Neuronal stem cell (in vitro differentiated cells): ENCODE data around the gene HNRNPU.
A peak's percentile ranks its signal among the peaks of the same experiment; 100 is the strongest.
"Not testable (repeated sequence)": the region's sequence is repeated elsewhere in the genome, so short reads cannot be mapped to it uniquely, and the experiment has no call there.

ENCODE experiments used
- DNase-seq: peaks from one replicate; pipeline ENCODE4 v3.0.0-alpha.2; 2013; ENCODE audit warnings: low spot score
- H2AFZ ChIP-seq: one replicate; pipeline ENCODE4 v1.6.1; 2013; ENCODE audit warnings: mild to moderate bottlenecking, low read length, inconsistent platforms
- H2AK5ac ChIP-seq: 2 replicates; pipeline ENCODE4 v1.6.1; 2013; ENCODE audit warnings: low read depth, mild to moderate bottlenecking, inconsistent platforms, low read length, moderate library complexity, mixed read lengths
- H2BK120ac ChIP-seq: 2 replicates; pipeline ENCODE4 v1.6.1; 2013; ENCODE audit warnings: low read depth, mild to moderate bottlenecking, inconsistent platforms, low read length, moderate library complexity, mixed read lengths
- H2BK12ac ChIP-seq: one replicate; pipeline ENCODE4 v1.6.1; 2013; ENCODE audit warnings: low read length, inconsistent platforms
- H2BK15ac ChIP-seq: 2 replicates; pipeline ENCODE4 v1.6.1; 2013; ENCODE audit warnings: mild to moderate bottlenecking, low read length, inconsistent platforms, mixed read lengths
- H2BK5ac ChIP-seq: one replicate; pipeline ENCODE4 v1.6.1; 2013; ENCODE audit warnings: inconsistent platforms, mild to moderate bottlenecking, low read length, moderate library complexity
- H3K14ac ChIP-seq: one replicate; pipeline ENCODE4 v1.6.1; 2013; ENCODE audit warnings: low read length, inconsistent platforms
- H3K18ac ChIP-seq: 2 replicates; pipeline ENCODE4 v1.6.1; 2013; ENCODE audit warnings: low read length, inconsistent platforms
- H3K23ac ChIP-seq: 2 replicates; pipeline ENCODE4 v1.6.1; 2013; ENCODE audit warnings: low read depth, mild to moderate bottlenecking, mixed read lengths, low read length, inconsistent platforms; ENCODE audit not compliant: poor library complexity
- H3K27ac ChIP-seq: replicated peaks from 3 replicates; pipeline ENCODE4 v1.5.1; 2013; ENCODE audit warnings: low read length, inconsistent platforms
- H3K27me3 ChIP-seq, 3 experiments: 2 replicates each; pipeline ENCODE4 v1.6.1; 2013; ENCODE audit warnings: low read length in 3 of 3, mild to moderate bottlenecking in 2 of 3, inconsistent platforms in 1 of 3, low read depth in 1 of 3, mixed read lengths in 1 of 3, moderate library complexity in 1 of 3; ENCODE audit not compliant: control insufficient read depth in 3 of 3, insufficient read depth in 3 of 3
- H3K36me3 ChIP-seq, 2 donors: replicated peaks in 1 of 2; 2 replicates each; pipeline ENCODE4 v1.6.1; 2013; ENCODE audit warnings: low read length in 2 of 2; ENCODE audit not compliant: control insufficient read depth in 2 of 2, insufficient read depth in 2 of 2
- H3K4ac ChIP-seq: 2 replicates; pipeline ENCODE4 v1.6.1; 2013; ENCODE audit warnings: inconsistent platforms, mild to moderate bottlenecking, low read length, moderate library complexity
- H3K4me1 ChIP-seq, 2 donors: 1 replicate in 1 of 2; 2 replicates in 1 of 2; pipeline ENCODE4 v1.6.1; 2013; ENCODE audit warnings: low read length in 2 of 2, low read depth in 1 of 2; ENCODE audit not compliant: control insufficient read depth in 2 of 2, insufficient read depth in 1 of 2
- H3K4me2 ChIP-seq: one replicate; pipeline ENCODE4 v1.6.1; 2013; ENCODE audit warnings: mild to moderate bottlenecking, low read length, inconsistent platforms; ENCODE audit not compliant: insufficient read depth, poor library complexity, severe bottlenecking
- H3K4me3 ChIP-seq, 2 donors: 2 replicates each; pipeline ENCODE4 v1.5.1; 2013; ENCODE audit warnings: low read length in 2 of 2, mild to moderate bottlenecking in 2 of 2, inconsistent platforms in 1 of 2, moderate library complexity in 1 of 2
- H3K79me1 ChIP-seq: one replicate; pipeline ENCODE4 v1.6.1; 2013; ENCODE audit warnings: low read depth, mild to moderate bottlenecking, inconsistent platforms, low read length, moderate library complexity
- H3K9ac ChIP-seq: one replicate; pipeline ENCODE4 v1.6.1; 2013; ENCODE audit warnings: mild to moderate bottlenecking, low read depth, low read length, inconsistent platforms; ENCODE audit not compliant: poor library complexity
- H3K9me3 ChIP-seq, 2 donors: replicated peaks in 1 of 2; 2 replicates each; pipeline versions ENCODE3 to v1.6.1; 2013; ENCODE audit warnings: low read length in 2 of 2, mild to moderate bottlenecking in 2 of 2, inconsistent platforms in 1 of 2, low read depth in 1 of 2, mixed read lengths in 1 of 2, moderate library complexity in 1 of 2; ENCODE audit not compliant: control insufficient read depth in 2 of 2, insufficient read depth in 1 of 2
- H4K8ac ChIP-seq: one replicate; pipeline ENCODE4 v1.6.1; 2013; ENCODE audit warnings: low read depth, mild to moderate bottlenecking, inconsistent platforms, low read length, moderate library complexity
- H4K91ac ChIP-seq: one replicate; pipeline ENCODE4 v1.6.1; 2013; ENCODE audit warnings: low read length, low read depth, mild to moderate bottlenecking, inconsistent platforms; ENCODE audit not compliant: poor library complexity
- WGBS, 2 donors: extraction: QIAGEN DNeasy Blood & Tissue Kit; methylation state at CpG; one replicate each; pipeline ENCODE4 v1.1.7; 2013; ENCODE audit warnings: missing lambda C conversion rate in 2 of 2, mixed read lengths in 1 of 2; ENCODE audit not compliant: insufficient read length in 2 of 2, insufficient replicate concordance in 1 of 2; ENCODE audit errors: extremely low coverage in 2 of 2; 5-methylcytosine and 5-hydroxymethylcytosine counted together

The HNRNPU gene

GRCh38 chr1:244834543-244835275, 29.6 kb downstream of the HNRNPU start:
- H3K9ac ChIP-seq = peak overlapping the region; percentile 94

DNA sequence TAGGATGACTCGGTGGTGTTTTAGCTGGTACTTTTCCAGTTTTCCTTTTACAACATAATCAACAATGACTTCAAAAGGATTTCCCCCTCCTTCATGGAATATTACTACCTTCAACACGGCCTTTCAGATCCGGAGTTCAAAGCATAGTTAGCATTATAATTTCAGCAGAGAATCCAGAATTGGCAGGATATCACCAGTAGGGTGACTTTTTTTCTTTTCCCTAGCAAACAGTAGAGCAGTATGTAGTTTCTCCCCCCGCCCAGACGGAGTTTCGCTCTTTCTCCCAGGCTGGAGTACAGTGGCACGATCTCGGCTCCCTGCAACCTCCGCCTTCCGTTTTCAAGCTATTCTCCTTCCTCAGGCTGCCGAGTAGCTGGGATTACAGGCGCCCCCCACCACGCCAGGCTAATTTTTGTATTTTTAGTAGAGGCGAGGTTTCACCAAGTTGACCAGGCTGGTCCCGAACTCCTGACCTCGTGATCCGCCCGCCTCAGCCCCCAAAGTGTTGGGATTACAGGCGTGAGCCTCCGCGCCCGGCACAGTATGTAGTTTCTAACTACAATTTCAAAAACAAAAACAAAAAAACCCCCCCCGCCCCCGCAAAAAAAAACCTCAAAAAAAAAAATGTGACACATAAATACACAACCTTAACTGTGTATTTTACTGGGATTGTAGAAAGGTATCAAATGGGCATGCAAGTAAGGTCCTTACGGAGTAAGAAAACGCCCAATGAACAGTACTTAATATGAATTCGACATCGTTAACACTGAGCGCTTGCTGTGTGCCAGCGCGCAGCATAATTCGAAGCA, 30.4 kb downstream of the HNRNPU start:
- H2BK5ac ChIP-seq = peak overlapping the region; percentile 98
- peak overlapping the region; percentile 100 for H3K27ac ChIP-seq
- no peaks in the 10 kb centered on the region for H3K27me3 ChIP-seq
- H3K9ac ChIP-seq = no peak overlapping the region
- H3K36me3 ChIP-seq = peaks cover under 1 to 24% of the 10 kb centered on the region in 2 donors
- H4K91ac ChIP-seq = no peak overlapping the region
- H3K79me1 ChIP-seq = no peaks in the 10 kb centered on the region
- H3K9me3 ChIP-seq = no peaks in the 10 kb centered on the region
- H2BK120ac ChIP-seq = no peak overlapping the region
- peak overlapping the region; percentile 69 to 71 for H3K4me3 ChIP-seq
- no peak overlapping the region for H2BK12ac ChIP-seq
- H2BK15ac ChIP-seq = no peak overlapping the region
- peak overlapping the region; percentile 93 for H2AFZ ChIP-seq
- H3K18ac ChIP-seq = peak overlapping the region; percentile 78
- peak overlapping the region; percentile 17 for H4K8ac ChIP-seq
- WGBS, 2 donors = 100% methylated on average over 2 of the region's 32 CpGs; no CpG with 5 or more reads in 1 of the 2 donors
- DNase-seq = peak; percentile 45
- peak overlapping the region; percentile 69 for H3K4me2 ChIP-seq
- H2AK5ac ChIP-seq = no peak overlapping the region
- H3K4me1 ChIP-seq = peaks cover 1 to 5% of the 10 kb centered on the region in 2 donors
- no peak overlapping the region for H3K23ac ChIP-seq
- no peak overlapping the region for H3K4ac ChIP-seq
- H3K14ac ChIP-seq = no peak overlapping the region

More at GRCh38 chr1:244834543-244835275, 29.6 kb downstream of the HNRNPU start:
- no peak for DNase-seq
- peak overlapping the region; percentile 78 for H3K4ac ChIP-seq
- peak overlapping the region; percentile 93 for H2AFZ ChIP-seq
- H3K27me3 ChIP-seq = no peaks in the 10 kb centered on the region
- no CpG with 5 or more reads among the region's 49 CpGs for WGBS, 2 donors
- H3K23ac ChIP-seq = peak overlapping the region; percentile 99
- peaks cover 1 to 5% of the 10 kb centered on the region in 2 donors for H3K4me1 ChIP-seq
- H2BK15ac ChIP-seq = peak overlapping the region; percentile 27
- peaks cover 0 to 3% of the 10 kb centered on the region in 2 donors for H3K9me3 ChIP-seq
- H2BK5ac ChIP-seq = peak overlapping the region; percentile 98
- H3K14ac ChIP-seq = no peak overlapping the region
- H2BK120ac ChIP-seq = peak overlapping the region; percentile 92
- H3K36me3 ChIP-seq = peaks cover 3 to 32% of the 10 kb centered on the region in 2 donors
- H4K8ac ChIP-seq = peak overlapping the region; percentile 94
- H3K18ac ChIP-seq = peak overlapping the region; percentile 99
- H3K79me1 ChIP-seq = no peaks in the 10 kb centered on the region
- H4K91ac ChIP-seq = peak overlapping the region; percentile 69
- peak overlapping the region; percentile 69 to 83 for H3K4me3 ChIP-seq
- H3K27ac ChIP-seq = peak overlapping the region; percentile 100
- peak overlapping the region; percentile 75 for H3K4me2 ChIP-seq
- H2AK5ac ChIP-seq = no peak overlapping the region
- H2BK12ac ChIP-seq = no peak overlapping the region

DNA sequence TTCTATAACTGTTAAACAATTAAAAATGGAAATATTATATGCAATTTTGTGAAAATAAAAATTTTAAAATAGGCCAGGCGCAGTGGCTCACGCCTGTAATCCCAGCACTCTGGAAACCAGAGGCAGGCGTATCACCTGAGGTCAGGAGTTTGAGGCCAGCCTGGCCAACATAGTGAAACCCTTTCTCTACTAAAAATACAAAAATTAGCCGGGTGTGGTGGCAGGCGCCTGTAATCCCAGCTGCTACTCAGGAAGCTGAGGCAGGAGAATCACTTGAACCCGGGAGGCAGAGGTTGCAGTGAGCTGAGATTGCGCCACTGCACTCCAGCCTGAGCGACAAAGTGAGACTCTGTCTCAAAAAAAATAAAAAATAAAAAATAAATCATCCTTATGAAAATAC, 31.1 kb downstream of the HNRNPU start:
- not testable (repeated sequence) for H3K4me1 ChIP-seq, DNase-seq, H4K8ac ChIP-seq, H3K79me1 ChIP-seq, H4K91ac ChIP-seq, H2BK120ac ChIP-seq, H3K4me3 ChIP-seq, H3K4ac ChIP-seq, H3K9me3 ChIP-seq, H2BK5ac ChIP-seq, H2AK5ac ChIP-seq, H3K18ac ChIP-seq, H2BK12ac ChIP-seq, H3K4me2 ChIP-seq, H2AFZ ChIP-seq, H2BK15ac ChIP-seq, H3K27ac ChIP-seq, H3K27me3 ChIP-seq, H3K14ac ChIP-seq, H3K23ac ChIP-seq, H3K9ac ChIP-seq
- peaks cover 0 to 18% of the 10 kb centered on the region in 2 donors for H3K36me3 ChIP-seq
- WGBS, 2 donors = no CpG with 5 or more reads among the region's 8 CpGs

DNA sequence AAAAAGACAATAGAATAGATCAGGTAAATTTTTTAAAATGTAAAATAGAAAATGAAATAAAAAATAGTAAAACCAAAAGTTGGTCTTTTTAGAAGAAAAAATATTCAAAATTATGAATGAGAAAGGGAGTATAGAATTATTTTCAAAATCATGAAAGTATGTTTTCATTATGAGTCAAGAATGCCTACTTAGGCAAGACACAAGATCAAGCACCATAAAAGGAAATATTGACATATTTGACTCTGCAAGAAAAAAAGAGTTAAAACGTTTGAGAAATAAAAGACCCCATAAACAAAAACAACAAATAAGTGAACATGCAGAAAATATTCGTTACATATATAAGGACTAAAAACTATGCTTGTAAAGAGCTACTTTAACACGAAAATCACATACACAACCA, 33.7 kb downstream of the HNRNPU start:
- no peak overlapping the region for H3K9ac ChIP-seq
- no CpG with 5 or more reads among the region's 3 CpGs for WGBS, 2 donors
- no peak overlapping the region for H3K18ac ChIP-seq
- H4K91ac ChIP-seq = no peak overlapping the region
- no peak overlapping the region for H3K27ac ChIP-seq
- no peak overlapping the region for H2BK15ac ChIP-seq
- no peak overlapping the region for H2AFZ ChIP-seq
- H3K36me3 ChIP-seq = no peaks in the 10 kb centered on the region
- H3K9me3 ChIP-seq = no peaks in the 10 kb centered on the region
- H3K4me1 ChIP-seq = peaks cover 0 to 3% of the 10 kb centered on the region in 2 donors
- no peaks in the 10 kb centered on the region for H3K27me3 ChIP-seq
- H2BK5ac ChIP-seq = no peak overlapping the region
- no peak overlapping the region for H3K14ac ChIP-seq
- H3K23ac ChIP-seq = no peak overlapping the region
- no peak overlapping the region for H4K8ac ChIP-seq
- no peak overlapping the region for H2BK120ac ChIP-seq
- no peaks in the 10 kb centered on the region for H3K79me1 ChIP-seq
- no peak for DNase-seq
- no peak overlapping the region for H3K4me2 ChIP-seq
- no peak overlapping the region for H2BK12ac ChIP-seq
- no peak overlapping the region for H3K4ac ChIP-seq
- no peak overlapping the region for H3K4me3 ChIP-seq
- H2AK5ac ChIP-seq = no peak overlapping the region
